ENCODE measurements around the gene ZNF438.
"Not testable (repeated sequence)": the region's sequence is repeated elsewhere in the genome, so short reads cannot be mapped to it uniquely, and the experiment has no call there.

Gene ZNF438, protein sequence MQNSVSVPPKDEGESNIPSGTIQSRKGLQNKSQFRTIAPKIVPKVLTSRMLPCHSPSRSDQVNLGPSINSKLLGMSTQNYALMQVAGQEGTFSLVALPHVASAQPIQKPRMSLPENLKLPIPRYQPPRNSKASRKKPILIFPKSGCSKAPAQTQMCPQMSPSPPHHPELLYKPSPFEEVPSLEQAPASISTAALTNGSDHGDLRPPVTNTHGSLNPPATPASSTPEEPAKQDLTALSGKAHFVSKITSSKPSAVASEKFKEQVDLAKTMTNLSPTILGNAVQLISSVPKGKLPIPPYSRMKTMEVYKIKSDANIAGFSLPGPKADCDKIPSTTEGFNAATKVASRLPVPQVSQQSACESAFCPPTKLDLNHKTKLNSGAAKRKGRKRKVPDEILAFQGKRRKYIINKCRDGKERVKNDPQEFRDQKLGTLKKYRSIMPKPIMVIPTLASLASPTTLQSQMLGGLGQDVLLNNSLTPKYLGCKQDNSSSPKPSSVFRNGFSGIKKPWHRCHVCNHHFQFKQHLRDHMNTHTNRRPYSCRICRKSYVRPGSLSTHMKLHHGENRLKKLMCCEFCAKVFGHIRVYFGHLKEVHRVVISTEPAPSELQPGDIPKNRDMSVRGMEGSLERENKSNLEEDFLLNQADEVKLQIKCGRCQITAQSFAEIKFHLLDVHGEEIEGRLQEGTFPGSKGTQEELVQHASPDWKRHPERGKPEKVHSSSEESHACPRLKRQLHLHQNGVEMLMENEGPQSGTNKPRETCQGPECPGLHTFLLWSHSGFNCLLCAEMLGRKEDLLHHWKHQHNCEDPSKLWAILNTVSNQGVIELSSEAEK

DNA sequence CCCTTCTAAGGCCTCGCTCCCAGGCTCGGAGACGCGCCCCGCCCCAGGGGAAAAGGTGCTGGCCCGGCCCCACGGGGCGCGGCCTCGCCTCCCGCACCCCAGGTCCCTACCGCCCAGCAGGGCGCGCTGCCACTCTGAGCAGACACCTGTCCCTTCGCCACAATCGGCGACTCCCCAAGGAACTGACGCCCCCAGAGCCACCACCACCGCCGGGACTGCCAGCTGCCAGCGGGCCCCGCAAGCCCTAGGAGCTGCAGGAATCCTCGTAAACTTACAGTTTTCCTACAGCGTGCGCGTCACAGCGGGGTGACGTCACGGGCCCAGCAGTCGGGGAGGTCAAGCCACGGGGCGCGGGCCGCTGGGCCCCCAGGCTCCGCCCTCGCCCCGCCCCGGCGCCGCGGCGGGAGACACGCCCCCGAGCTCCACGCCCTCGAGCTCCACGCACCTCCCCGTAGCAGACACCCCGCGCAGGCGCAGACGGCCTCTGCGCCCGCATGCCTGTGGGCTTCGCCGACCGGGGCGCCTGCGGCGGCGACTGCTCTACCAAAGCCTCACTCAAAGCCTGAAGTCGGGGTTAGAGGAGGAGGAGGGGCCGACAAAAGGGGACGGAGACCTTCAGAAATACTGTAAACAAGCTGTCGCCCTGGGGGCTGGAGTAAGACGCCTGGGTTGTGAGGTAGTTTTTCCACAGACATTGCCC is at the start of gene ZNF438:
TSS of gene ZNF438 (minus strand) at position 308 of the 700 bp plus-strand sequence. CDS start 154,831 bp downstream, outside the sequence.
- DNase-seq (ENCODE audit: low read depth in 2 of 3, low spot score in 2 of 3) = peak; percentile 84 to 94 (median 86)

- DNase-seq (ENCODE audit: low read depth in 2 of 3, low spot score in 2 of 3) = no peak
These were observed 44.9 kb upstream of the ZNF438 start for GRCh38 chr10:31076610-31076988.

DNA sequence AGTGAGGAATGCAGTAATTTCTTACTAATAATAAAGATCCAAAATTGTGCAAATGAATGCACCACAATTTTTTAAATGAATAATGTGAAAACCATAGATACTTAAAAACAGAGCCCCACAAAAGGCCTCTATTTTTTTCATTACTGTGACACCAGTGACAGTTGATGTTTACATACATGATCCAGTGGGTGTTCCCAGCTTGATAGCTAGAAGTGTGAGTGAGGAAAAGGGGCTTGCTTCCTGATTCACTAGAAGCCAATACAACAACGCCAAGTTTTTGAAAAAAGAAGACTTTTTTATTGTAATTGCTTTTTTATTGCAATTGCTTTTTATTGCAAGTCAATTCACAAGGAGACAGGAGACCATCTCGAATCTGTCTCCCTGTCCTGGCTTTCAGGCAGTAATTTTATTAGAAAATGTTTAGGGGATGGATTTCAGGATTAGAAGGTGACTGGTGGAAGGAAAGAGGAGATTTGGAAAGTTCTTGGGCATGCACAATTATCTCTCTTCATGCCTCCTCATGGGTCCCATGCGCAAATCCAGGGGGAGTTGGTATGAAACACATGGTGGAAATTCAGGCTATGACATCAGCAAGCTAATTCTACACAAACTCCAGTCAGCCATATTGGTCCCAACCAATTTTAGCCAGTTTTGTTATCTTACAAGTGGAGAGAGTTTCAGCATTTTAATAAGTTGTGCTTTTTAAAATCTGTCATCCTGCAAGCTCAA is 44.4 kb upstream of the ZNF438 start:
- DNase-seq (ENCODE audit: low read depth in 2 of 3, low spot score in 2 of 3) = no peak

GRCh38 chr10:31075434-31075833 is 43.8 kb upstream of the ZNF438 start:
- no peak for DNase-seq (ENCODE audit: low read depth in 2 of 3, low spot score in 2 of 3)

DNA sequence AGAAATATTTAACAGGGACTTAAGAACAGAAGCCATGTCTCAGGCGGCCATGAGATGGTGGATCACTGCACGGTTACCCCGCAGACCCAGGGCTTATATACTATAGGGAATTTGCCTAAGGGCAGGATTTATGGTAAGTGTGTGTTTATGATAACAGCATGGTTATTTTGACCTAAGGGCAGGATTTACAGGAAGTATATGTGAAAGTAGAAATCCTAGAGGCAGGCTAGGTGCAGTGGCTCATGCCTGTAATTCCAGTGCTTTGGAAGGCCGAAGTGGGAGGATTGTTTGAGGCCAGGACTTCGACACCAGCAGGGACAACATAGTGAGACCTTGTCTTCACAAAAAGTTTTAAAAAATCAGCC is 43.0 kb upstream of the ZNF438 start:
- no peak for DNase-seq (ENCODE audit: low read depth in 2 of 3, low spot score in 2 of 3)

DNA sequence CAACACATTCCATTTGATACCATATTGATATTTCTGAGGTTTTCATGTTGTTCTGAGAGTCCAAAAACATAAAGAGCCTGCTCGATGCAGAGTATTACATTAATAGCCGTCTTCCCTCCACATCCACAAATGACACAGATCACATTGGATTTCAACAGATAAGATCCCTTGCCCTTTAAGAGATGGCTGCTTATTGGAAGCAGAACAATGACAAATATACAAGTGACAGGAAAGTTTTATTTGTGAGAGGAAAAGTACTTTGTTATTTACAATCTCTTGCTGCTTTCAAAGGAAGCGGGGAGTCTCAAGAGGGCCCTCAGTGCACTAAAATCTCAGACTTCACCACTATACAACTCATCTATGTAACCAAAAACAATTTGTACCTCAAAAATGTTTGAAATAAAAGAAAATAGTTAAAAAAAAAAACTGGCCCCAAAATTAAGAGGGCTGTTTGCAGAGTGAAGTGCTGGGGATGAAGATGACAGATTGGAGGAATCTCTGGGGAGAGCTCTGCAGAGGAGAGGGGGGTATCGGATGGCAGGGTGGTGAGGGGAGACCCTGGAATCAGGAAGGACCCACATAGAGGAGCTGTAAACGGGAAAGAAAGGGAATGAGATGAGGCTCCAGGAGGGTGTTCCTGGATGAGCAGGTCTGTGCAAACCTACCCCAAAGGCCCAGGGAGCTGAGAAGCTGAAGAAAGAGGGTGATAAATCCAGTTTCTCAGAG is 42.5 kb upstream of the ZNF438 start:
- DNase-seq (ENCODE audit: low read depth in 2 of 3, low spot score in 2 of 3) = no peak

DNA sequence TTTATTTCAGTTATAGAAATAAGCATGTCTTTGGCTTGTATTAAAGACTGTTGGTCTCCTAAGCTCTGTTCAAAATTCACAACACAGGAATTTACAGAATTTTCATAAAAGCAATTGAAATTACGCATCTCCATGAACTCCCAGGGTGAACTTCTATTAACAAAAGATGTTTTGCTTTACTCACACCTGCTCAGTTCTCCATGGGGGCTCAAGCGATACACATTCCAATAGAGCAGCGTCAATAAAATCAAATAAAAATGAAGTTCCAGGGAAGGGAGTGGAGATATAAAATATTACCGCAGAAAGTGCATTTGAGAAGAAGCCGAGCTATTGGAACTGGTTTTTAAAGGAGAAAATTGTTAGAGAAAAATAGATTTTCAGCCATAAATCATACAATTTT is 41.5 kb upstream of the ZNF438 start:
- no peak for DNase-seq (ENCODE audit: low read depth in 2 of 3, low spot score in 2 of 3)

GRCh38 chr10:31072451-31072850 is 40.8 kb upstream of the ZNF438 start:
- DNase-seq (ENCODE audit: low read depth in 2 of 3, low spot score in 2 of 3) = no peak

- DNase-seq (ENCODE audit: low read depth in 2 of 3, low spot score in 2 of 3) = no peak
These were observed 39.8 kb upstream of the ZNF438 start for GRCh38 chr10:31071232-31072005.

DNA sequence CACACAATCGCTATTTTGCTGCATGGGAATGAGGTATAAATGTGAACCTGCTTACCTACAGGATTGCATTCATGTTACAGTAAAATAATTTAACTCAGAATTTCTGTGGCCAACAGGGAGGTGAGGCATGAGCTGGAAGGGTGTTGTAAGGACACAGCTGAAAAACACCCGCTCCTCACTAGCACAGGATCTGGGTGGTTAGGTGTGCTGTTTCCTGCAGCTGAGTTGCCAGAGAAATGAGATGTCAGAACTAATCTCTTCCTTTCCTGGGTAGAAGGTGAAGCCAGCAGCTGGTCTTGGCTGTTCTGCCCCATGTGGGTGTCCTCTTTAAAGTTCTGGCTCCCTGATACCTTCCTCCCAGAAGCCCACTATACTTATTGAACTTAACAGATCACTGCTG is 39.0 kb upstream of the ZNF438 start:
- no peak for DNase-seq (ENCODE audit: low read depth in 2 of 3, low spot score in 2 of 3)

GRCh38 chr10:31070025-31070424 is 38.4 kb upstream of the ZNF438 start:
- DNase-seq (ENCODE audit: low read depth in 2 of 3, low spot score in 2 of 3) = no peak

- DNase-seq (ENCODE audit: low read depth in 2 of 3, low spot score in 2 of 3) = no peak
These were observed 37.7 kb upstream of the ZNF438 start for GRCh38 chr10:31069411-31069810.

DNA sequence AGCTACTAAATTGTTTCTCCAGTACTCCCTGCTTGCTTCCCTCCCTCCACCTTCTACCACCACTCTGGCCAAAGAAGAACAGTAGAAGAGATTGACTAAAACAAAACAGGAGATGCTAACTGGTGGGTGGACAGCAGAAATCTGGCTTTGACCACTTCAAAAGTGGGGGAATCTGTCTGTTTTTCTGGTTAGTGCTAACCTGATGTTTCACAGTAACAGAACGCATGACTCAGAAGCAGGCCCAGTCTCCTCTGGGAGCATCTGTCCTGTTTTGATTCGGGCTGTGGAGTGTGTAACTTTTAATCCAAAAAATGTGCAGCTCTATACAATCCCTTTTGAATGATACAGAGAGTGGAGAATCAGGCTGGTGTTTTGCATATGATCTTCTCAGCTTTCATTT is 32.7 kb upstream of the ZNF438 start:
- no peak for DNase-seq (ENCODE audit: low read depth in 2 of 3, low spot score in 2 of 3)

GRCh38 chr10:31063841-31064240 is 32.2 kb upstream of the ZNF438 start:
- no peak for DNase-seq (ENCODE audit: low read depth in 2 of 3, low spot score in 2 of 3)

GRCh38 chr10:31062856-31063255 is 31.2 kb upstream of the ZNF438 start:
- DNase-seq (ENCODE audit: low read depth in 2 of 3, low spot score in 2 of 3) = no peak

- no peak for DNase-seq (ENCODE audit: low read depth in 2 of 3, low spot score in 2 of 3)
These were observed 30.3 kb upstream of the ZNF438 start for GRCh38 chr10:31061941-31062340.

DNA sequence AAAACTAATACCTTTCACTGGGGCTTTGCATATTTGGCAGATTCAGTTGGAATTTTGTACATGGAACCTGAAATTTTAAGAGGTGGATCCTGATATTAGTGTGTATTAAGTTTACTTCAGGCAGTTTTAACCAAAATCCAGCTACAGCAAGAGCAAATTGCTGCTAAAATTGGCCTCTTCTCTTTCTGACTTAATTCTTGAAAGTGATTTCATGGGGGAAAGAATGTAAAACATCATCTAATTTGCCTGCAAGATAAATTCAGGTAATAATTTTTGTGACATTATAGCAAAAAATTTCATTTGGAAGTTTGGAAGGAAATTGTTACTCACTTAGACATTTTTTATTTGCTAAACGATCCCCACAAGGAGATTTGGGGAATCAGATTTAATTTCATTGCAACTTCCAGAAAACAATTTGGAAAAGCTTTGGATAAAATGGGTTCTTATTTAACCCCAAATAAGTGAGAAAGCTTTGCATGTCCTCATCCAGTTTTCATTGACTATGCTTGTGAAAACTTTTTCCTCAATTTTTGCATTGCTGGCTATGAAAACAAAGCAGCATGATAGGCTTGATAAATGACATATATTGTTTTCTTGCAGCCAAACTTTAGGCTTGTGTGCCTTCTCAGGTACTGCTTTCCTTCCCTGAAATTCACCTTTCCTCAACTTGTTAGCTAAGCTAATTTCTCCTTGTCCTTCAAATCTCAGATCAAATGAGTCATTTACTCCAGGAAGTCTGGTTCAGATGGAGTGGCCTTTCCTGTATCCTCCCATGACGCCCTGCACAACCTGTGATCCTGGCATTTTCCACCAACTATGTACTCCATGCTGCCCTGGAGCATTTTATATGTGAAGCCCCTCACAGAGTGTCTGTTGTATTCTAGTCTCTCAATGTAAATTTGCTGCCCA is 27.4 kb upstream of the ZNF438 start:
- no peak for DNase-seq (ENCODE audit: low read depth in 2 of 3, low spot score in 2 of 3)

DNA sequence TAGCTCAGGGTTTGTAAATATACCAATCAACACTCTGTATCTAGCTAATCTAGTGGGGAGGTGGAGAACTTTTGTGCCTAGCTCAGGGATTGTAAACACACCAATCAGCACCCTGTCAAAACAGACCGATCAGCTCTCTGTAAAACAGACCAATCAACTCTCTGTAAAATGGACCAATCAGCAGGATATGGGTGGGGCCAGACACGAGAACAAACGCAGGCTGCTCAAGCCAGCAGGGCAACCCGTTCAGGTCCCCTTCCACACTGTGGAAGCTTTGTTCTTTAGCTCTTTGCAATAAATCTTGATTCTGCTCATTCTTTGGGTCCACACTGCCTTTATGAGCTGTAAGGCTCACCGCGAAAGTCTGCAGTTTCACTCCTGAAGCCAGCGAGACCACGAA is 25.0 kb upstream of the ZNF438 start:
- not testable (repeated sequence) for DNase-seq (ENCODE audit: low read depth in 2 of 3, low spot score in 2 of 3)
